K562 (cell line): ENCODE data around the gene BCORL1. TPM values are rescaled to one million over a fixed set of nuclear protein-coding genes. Genes with fewer than 3 reads are reported as not detected.

Experiments
- ATAC-seq: fragments of 200-7000 bp; cut with Tn5 transposase; 3 replicates; pipeline ENCODE4 v1.9.1; 2020; ENCODE audit warnings: moderate library complexity
- BruUV-seq: library from RNA; stranded (reverse); fragments of 400-500 nt; replicated peaks from 2 replicates; lab custom pipeline; 2021; lab: Mats Ljungman, UMichigan
- CTCF ChIA-PET: fragments of 300-600 bp; formaldehyde crosslinking; extraction: SDS; loops from one replicate; lab custom pipeline; 2021; ENCODE audit warnings: low intra/inter-chr PET ratio; lab: Yijun Ruan, JAX
- POLR2A ChIA-PET: fragments of 300-600, 350-650 bp; sonication (Branson Sonifier 250); formaldehyde crosslinking; extraction: SDS; loops from one replicate; lab custom pipeline; 2021; ENCODE audit warnings: antibody characterized with exemption, inconsistent platforms; lab: Yijun Ruan, JAX
- DNase-seq, 4 experiments: peaks; one replicate each; pipeline versions ENCODE4 v3.0.0 to v3.0.0-alpha.2; 2011 to 2018; ENCODE audit warnings: low spot score in 3 of 4, mixed read lengths in 3 of 4; ENCODE audit errors: extremely low read depth in 1 of 4
- FAIRE-seq: peaks from 2 replicates; lab custom pipeline; 2011; peaks lifted over from hg19 to GRCh38; lab: Jason Lieb, UNC
- H2AFZ ChIP-seq: 2 replicates; pipeline ENCODE4 v1.6.0; 2011; ENCODE audit warnings: low read depth, low read length, control low read depth, inconsistent platforms
- H3K27ac ChIP-seq: fragments of 200-600 bp; 3 replicates; pipeline ENCODE4 v1.8.0; 2011; ENCODE audit warnings: low read depth, mild to moderate bottlenecking, control low read depth, inconsistent platforms, low read length, moderate library complexity, mixed read lengths; ENCODE audit errors: extremely low read depth
- H3K27me3 ChIP-seq, 2 experiments: fragments of 300-600 bp in 1 of 2; 2 replicates in 1 of 2; 3 replicates in 1 of 2; pipeline versions ENCODE4 v1.6.0 to v1.8.0; 2011; ENCODE audit warnings: inconsistent platforms in 2 of 2, low read length in 2 of 2, mild to moderate bottlenecking in 1 of 2, mixed read lengths in 1 of 2, moderate library complexity in 1 of 2; ENCODE audit not compliant: control insufficient read depth in 2 of 2, insufficient read depth in 2 of 2
- H3K36me3 ChIP-seq: fragments of 300-600 bp; 3 replicates; pipeline ENCODE4 v1.8.0; 2011; ENCODE audit warnings: mild to moderate bottlenecking, low read length, inconsistent platforms; ENCODE audit not compliant: control insufficient read depth, insufficient read depth
- H3K4me1 ChIP-seq, 2 experiments: fragments of 200-600 bp in 1 of 2; replicated peaks in 1 of 2; 2 replicates in 1 of 2; 3 replicates in 1 of 2; pipeline versions ENCODE4 v1.5.1 to v1.8.0; 2011; ENCODE audit warnings: inconsistent platforms in 2 of 2, low read length in 2 of 2, mild to moderate bottlenecking in 1 of 2, mixed read lengths in 1 of 2, moderate library complexity in 1 of 2; ENCODE audit not compliant: control insufficient read depth in 2 of 2, insufficient read depth in 2 of 2
- H3K4me2 ChIP-seq: 2 replicates; pipeline ENCODE4 v1.6.1; 2011; ENCODE audit warnings: low read length, control low read depth, inconsistent platforms, mixed read lengths; ENCODE audit not compliant: insufficient read depth
- H3K4me3 ChIP-seq: fragments of 200-600 bp; sonication (generic), shearing (Covaris generic); 2 replicates; pipeline ENCODE4 v1.5.1; 2016; ENCODE audit warnings: control low read depth, inconsistent platforms
- H3K79me2 ChIP-seq: fragments of 200-600 bp; 3 replicates; pipeline ENCODE4 v1.8.0; 2011; ENCODE audit warnings: low read length, inconsistent platforms; ENCODE audit not compliant: control insufficient read depth, insufficient read depth
- H3K9ac ChIP-seq, 2 experiments: 2 replicates each; pipeline versions ENCODE4 v1.6.0 to v1.6.1; 2011; ENCODE audit warnings: low read depth in 2 of 2, low read length in 2 of 2, control low read depth in 1 of 2, inconsistent platforms in 1 of 2, mild to moderate bottlenecking in 1 of 2, mixed read lengths in 1 of 2; ENCODE audit not compliant: insufficient read depth in 1 of 2
- H3K9me1 ChIP-seq: one replicate; pipeline ENCODE4 v1.6.0; 2011; ENCODE audit warnings: inconsistent platforms, mild to moderate bottlenecking, low read length, moderate library complexity; ENCODE audit not compliant: control insufficient read depth, insufficient read depth
- H3K9me3 ChIP-seq: replicated peaks from 2 replicates; pipeline ENCODE4 v1.5.1; 2011; ENCODE audit warnings: low read depth, low read length, inconsistent platforms; ENCODE audit not compliant: control insufficient read depth, insufficient read depth
- H4K20me1 ChIP-seq: replicated peaks from 2 replicates; pipeline ENCODE4 v1.6.1; 2011; ENCODE audit warnings: low read length, inconsistent platforms, mixed read lengths; ENCODE audit not compliant: control insufficient read depth, insufficient read depth
- ELF4 ChIP-seq: fragments of 450-650 bp; formaldehyde crosslinking; IDR thresholded peaks from 2 replicates; pipeline ENCODE4 v1.4.0; 2022; ENCODE audit warnings: missing genetic modification characterization
- FUS ChIP-seq: fragments of 200-400 bp; formaldehyde crosslinking; optimal IDR thresholded peaks from 2 replicates; pipeline ENCODE3; 2017; ENCODE audit warnings: low read depth, low read length
- HMGN3 ChIP-seq: IDR thresholded peaks from 2 replicates; pipeline ENCODE4 v1.6.1; 2011; ENCODE audit warnings: borderline replicate concordance, low read depth, mild to moderate bottlenecking, mixed read lengths, low read length; ENCODE audit not compliant: insufficient read length; ENCODE audit errors: extremely low read depth
- KDM1A ChIP-seq, 2 experiments: fragments of 450-650 bp; IDR thresholded peaks; 2 replicates each; pipeline ENCODE4 v1.6.1; 2016; ENCODE audit warnings: mild to moderate bottlenecking in 2 of 2
- KLF10 ChIP-seq: fragments of 250-450 bp; sonication (Bioruptor Pico); IDR thresholded peaks from 2 replicates; pipeline ENCODE4 v1.6.1; 2021; ENCODE audit warnings: matching md5 sums
- KLF13 ChIP-seq: fragments of 450-650 bp; IDR thresholded peaks from 2 replicates; pipeline ENCODE4 v1.6.1; 2016; ENCODE audit warnings: missing genetic modification characterization, low read depth, mild to moderate bottlenecking, missing compliant biosample characterization, moderate library complexity, borderline replicate concordance
- LARP7 ChIP-seq: fragments of 450-650 bp; IDR thresholded peaks from 2 replicates; pipeline ENCODE4 v1.6.1; 2016
- RNF219 ChIP-seq: fragments of 250-450 bp; sonication (Bioruptor Pico); IDR thresholded peaks from 2 replicates; pipeline ENCODE4 v1.5.0; 2022; ENCODE audit warnings: mild to moderate bottlenecking
- STAT5B ChIP-seq: fragments of 250-450 bp; sonication (Bioruptor Pico); IDR thresholded peaks from 2 replicates; pipeline ENCODE4 v1.8.0; 2021; ENCODE audit warnings: mild to moderate bottlenecking, inconsistent platforms
- ZFPM2 ChIP-seq: fragments of 250-450 bp; sonication (Bioruptor Pico); IDR thresholded peaks from 2 replicates; pipeline ENCODE4 v1.5.1; 2022; ENCODE audit warnings: mild to moderate bottlenecking
- ZNF175 ChIP-seq: fragments of 200-800 bp; sonication (Bioruptor generic); IDR thresholded peaks from 2 replicates; pipeline ENCODE4 v1.6.1; 2016; ENCODE audit warnings: low read depth, mild to moderate bottlenecking, missing genetic modification characterization, missing compliant biosample characterization
- ZNF511 ChIP-seq: sonication (generic); formaldehyde crosslinking; IDR thresholded peaks from 2 replicates; pipeline ENCODE4 v1.8.0; 2022; ENCODE audit warnings: mild to moderate bottlenecking, missing genetic modification reagents
- ZNF57 ChIP-seq: fragments of 450-650 bp; formaldehyde crosslinking; IDR thresholded peaks from 2 replicates; pipeline ENCODE4 v1.4.0; 2020; ENCODE audit warnings: mild to moderate bottlenecking, moderate library complexity
- ZZZ3 ChIP-seq: fragments of 450-650 bp; IDR thresholded peaks from 2 replicates; pipeline ENCODE4 v1.6.1; 2016; ENCODE audit warnings: antibody characterized with exemption, mild to moderate bottlenecking, moderate library complexity
- WGBS: fragments of 100-300 bp; shearing (Covaris generic); methylation state at CpG from one replicate; pipeline ENCODE4 v1.1.6; 2016; ENCODE audit warnings: low coverage, mixed read lengths; ENCODE audit not compliant: insufficient coverage; ENCODE audit errors: missing lambda C conversion rate; 5-methylcytosine and 5-hydroxymethylcytosine counted together
- in situ Hi-C: fragments of 300-500 bp; cut with MboI; formaldehyde crosslinking; loops from 4 replicates; pipeline ENCODE4 v1.15.0; 2018; ENCODE audit warnings: inconsistent platforms, mixed read lengths
- intact Hi-C: fragments of 100-400 bp; cut with micrococcal nuclease; formaldehyde crosslinking; loops from 2 replicates; pipeline ENCODE4 v1.14.2; 2022
- polyA plus RNA-seq, 8 experiments: library from polyadenylated mRNA; depleted of rRNA in 4 of 8; stranded (reverse) in 5 of 8; unstranded in 3 of 8; fragments of >200 nt; fragmentation: Nextera tagmentation in 2 of 8; fragmentation: Illumina TruSeq in 1 of 8; extraction: Ambion mirVana in 2 of 8; extraction: Trizol in 1 of 8; gene quantifications; 2 replicates each; pipeline versions ENCODE4 v1.2.1 to v1.2.3, GENCODE V29; 2011 to 2014; ENCODE audit warnings: inconsistent platforms in 1 of 8, missing spikeins in 1 of 8
- total RNA-seq, 7 experiments: library from RNA; depleted of rRNA in 6 of 7; stranded (reverse); fragments of >200 nt in 6 of 7; fragmentation: Illumina TruSeq in 2 of 7; extraction: Trizol in 2 of 7; gene quantifications; 2 replicates each; pipeline versions ENCODE4 v1.2.1 to v1.2.3, GENCODE V29; 2011 to 2021; ENCODE audit warnings: low replicate concordance in 1 of 7
- TF ChIP-seq, protein P1 (sequence below), 2 experiments: fragments of 450-650 bp in 1 of 2; sonication (generic) in 1 of 2; formaldehyde crosslinking; conservative IDR thresholded peaks; 2 replicates each; pipeline versions ENCODE4 v1.4.0 to v1.8.1; 2020 to 2022; ENCODE audit warnings: mild to moderate bottlenecking in 1 of 2, missing genetic modification reagents in 1 of 2
- TF ChIP-seq, protein P2 (sequence below), 2 experiments: fragments of 200-800 bp in 1 of 2; sonication (Bioruptor generic) in 1 of 2; sonication (generic) in 1 of 2; formaldehyde crosslinking in 1 of 2; IDR thresholded peaks in 1 of 2; conservative IDR thresholded peaks in 1 of 2; 2 replicates each; pipeline versions ENCODE4 v1.5.0 to v1.6.1; 2016 to 2020; ENCODE audit warnings: missing compliant biosample characterization in 1 of 2, missing genetic modification characterization in 1 of 2, missing genetic modification reagents in 1 of 2

BCORL1 gene
- total and polyA plus RNA-seq, 9 of the 15 experiments (the other 6 are each of a cell fraction or from before 2014, with no cell fraction given) = 0.48 to 29.6 (median 2.1) TPM

DNA sequence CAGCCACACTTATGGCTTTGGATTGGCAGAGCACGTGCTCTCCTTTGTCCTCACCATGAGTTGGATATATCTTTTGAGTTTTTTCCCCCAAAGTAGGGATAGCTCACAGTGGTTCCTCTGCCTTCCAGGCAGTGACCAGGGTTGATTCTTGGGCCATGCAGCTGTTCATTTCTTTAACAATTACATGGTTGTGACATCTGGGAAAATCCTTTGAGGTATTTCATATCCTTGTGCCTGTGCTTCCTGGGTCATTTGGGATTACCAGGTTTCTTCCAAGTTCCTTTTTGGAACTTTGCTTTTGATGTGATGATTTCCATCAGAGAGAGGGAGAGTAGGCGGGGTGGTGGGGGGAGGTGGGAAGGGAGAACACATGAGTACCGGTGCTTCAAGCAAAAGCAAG, 15.6 kb downstream of the BCORL1 start:
- peaks cover 57% of the 10 kb centered on the region for H3K79me2 ChIP-seq
- peaks cover 4 to 16% of the 10 kb centered on the region in 2 experiments; a peak in 4 of 5 replicates for H3K4me1 ChIP-seq
- ChIA-PET POLR2A (interaction anchor here (0.6 kb wide), 1 partner anchor 26 kb away, joined by 3 read pairs; no protein-coding TSS in a partner anchor), CTCF (no interaction called here)
- intact Hi-C loops (no loop called here), in situ Hi-C loops (no loop called here)
- H3K4me3 ChIP-seq = no peak overlapping the region
- no peak overlapping the region for H2AFZ ChIP-seq
- no peaks in the 10 kb centered on the region for H3K9me3 ChIP-seq
- no TSS peak for BruUV-seq
- no peak overlapping the region for H3K9ac ChIP-seq
- DNase-seq (no peak), ATAC-seq (no peak), FAIRE-seq (no peak)
- TF ChIP-seq ZNF175 (CRISPR knock-in tag) (no peak), ZFPM2 (CRISPR knock-in tag) (no peak), FUS (no peak), KLF13 (tag) (no peak), LARP7 (no peak), ZNF57 (CRISPR knock-in tag) (no peak), KLF10 (CRISPR knock-in tag) (no peak), ZNF511 (no peak), KDM1A (IDR thresholded peaks at IDR 0.05) (no peak), STAT5B (CRISPR knock-in tag) (no peak), ZZZ3 (no peak), HMGN3 (no peak), RNF219 (no peak), ELF4 (CRISPR knock-in tag) (no peak)
- TF ChIP-seq, protein P1, sequence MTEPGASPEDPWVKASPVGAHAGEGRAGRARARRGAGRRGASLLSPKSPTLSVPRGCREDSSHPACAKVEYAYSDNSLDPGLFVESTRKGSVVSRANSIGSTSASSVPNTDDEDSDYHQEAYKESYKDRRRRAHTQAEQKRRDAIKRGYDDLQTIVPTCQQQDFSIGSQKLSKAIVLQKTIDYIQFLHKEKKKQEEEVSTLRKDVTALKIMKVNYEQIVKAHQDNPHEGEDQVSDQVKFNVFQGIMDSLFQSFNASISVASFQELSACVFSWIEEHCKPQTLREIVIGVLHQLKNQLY (CRISPR knock-in tag; conservative IDR thresholded peaks at IDR 0.05) = no peak
- TF ChIP-seq, protein P2, sequence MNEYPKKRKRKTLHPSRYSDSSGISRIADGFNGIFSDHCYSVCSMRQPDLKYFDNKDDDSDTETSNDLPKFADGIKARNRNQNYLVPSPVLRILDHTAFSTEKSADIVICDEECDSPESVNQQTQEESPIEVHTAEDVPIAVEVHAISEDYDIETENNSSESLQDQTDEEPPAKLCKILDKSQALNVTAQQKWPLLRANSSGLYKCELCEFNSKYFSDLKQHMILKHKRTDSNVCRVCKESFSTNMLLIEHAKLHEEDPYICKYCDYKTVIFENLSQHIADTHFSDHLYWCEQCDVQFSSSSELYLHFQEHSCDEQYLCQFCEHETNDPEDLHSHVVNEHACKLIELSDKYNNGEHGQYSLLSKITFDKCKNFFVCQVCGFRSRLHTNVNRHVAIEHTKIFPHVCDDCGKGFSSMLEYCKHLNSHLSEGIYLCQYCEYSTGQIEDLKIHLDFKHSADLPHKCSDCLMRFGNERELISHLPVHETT (CRISPR knock-in tag; conservative IDR thresholded peaks at IDR 0.05 in 1 of 2, IDR thresholded peaks at IDR 0.05 in 1 of 2) = no peak
- no peaks in the 10 kb centered on the region for H3K9me1 ChIP-seq
- no peak overlapping the region for H3K27ac ChIP-seq
- no peaks in the 10 kb centered on the region; the same call in 1 of the 2 replicates for H4K20me1 ChIP-seq
- H3K36me3 ChIP-seq = peaks cover 26% of the 10 kb centered on the region; the same call in 2 of the 3 replicates
- 86% methylated on average over 1 of the region's 3 CpGs for WGBS
- no peaks in the 10 kb centered on the region for H3K27me3 ChIP-seq
- no peak overlapping the region for H3K4me2 ChIP-seq
